Measurements from ENCODE around the gene SETD1B.

DNA sequence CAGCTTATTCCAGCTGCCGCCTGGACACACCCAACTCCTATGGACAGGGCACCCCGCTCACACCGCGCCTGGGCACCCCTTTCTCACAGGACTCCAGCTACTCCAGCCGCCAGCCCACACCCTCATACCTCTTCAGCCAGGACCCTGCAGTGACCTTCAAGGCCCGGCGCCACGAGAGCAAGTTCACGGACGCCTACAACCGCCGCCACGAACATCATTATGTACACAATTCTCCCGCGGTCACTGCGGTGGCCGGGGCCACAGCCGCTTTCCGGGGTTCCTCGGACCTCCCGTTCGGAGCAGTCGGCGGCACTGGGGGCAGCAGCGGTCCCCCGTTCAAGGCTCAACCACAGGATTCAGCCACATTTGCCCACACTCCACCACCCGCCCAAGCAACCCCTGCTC lies 5.9 kb downstream of the SETD1B start:
- TF ChIP-seq, protein P1, sequence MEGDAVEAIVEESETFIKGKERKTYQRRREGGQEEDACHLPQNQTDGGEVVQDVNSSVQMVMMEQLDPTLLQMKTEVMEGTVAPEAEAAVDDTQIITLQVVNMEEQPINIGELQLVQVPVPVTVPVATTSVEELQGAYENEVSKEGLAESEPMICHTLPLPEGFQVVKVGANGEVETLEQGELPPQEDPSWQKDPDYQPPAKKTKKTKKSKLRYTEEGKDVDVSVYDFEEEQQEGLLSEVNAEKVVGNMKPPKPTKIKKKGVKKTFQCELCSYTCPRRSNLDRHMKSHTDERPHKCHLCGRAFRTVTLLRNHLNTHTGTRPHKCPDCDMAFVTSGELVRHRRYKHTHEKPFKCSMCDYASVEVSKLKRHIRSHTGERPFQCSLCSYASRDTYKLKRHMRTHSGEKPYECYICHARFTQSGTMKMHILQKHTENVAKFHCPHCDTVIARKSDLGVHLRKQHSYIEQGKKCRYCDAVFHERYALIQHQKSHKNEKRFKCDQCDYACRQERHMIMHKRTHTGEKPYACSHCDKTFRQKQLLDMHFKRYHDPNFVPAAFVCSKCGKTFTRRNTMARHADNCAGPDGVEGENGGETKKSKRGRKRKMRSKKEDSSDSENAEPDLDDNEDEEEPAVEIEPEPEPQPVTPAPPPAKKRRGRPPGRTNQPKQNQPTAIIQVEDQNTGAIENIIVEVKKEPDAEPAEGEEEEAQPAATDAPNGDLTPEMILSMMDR (IDR thresholded peaks at IDR 0.05): no peak
- no peak for TF ChIP-seq POLR2AphosphoS5 (IDR thresholded peaks at IDR 0.05)
- TF ChIP-seq POLR2A (IDR thresholded peaks at IDR 0.05): no peak

Data from prostate gland (tissue), 2 donors.